HG03066 (cell line): ENCODE results near the gene PANX2.
"Not testable (repeated sequence)": the region's sequence is repeated elsewhere in the genome, so short reads cannot be mapped to it uniquely, and the experiment has no call there.

ENCODE experiments used
- ATAC-seq: cut with Tn5 transposase; IDR thresholded peaks from one replicate; pipeline ENCODE4 v1.9.1; 2021; ENCODE audit warnings: low read depth; ENCODE audit not compliant: unreplicated experiment

PANX2 gene

GRCh38 chr22:50170453-50171318, at the start of gene PANX2:
TSS of gene PANX2 (plus strand) at chr22:50170731. CDS start at chr22:50170731, 0 bp downstream.
- no peak for ATAC-seq

GRCh38 chr22:50121202-50121740, 49.3 kb upstream of the PANX2 start:
- no peak for ATAC-seq

GRCh38 chr22:50123119-50123518, 47.4 kb upstream of the PANX2 start:
- no peak for ATAC-seq

- no peak for ATAC-seq
Observed at GRCh38 chr22:50125029-50125428, 45.5 kb upstream of the PANX2 start.

- no peak for ATAC-seq
Observed at GRCh38 chr22:50129121-50129736, 41.3 kb upstream of the PANX2 start.

GRCh38 chr22:50131894-50132293, 38.6 kb upstream of the PANX2 start:
- no peak for ATAC-seq

- ATAC-seq: no peak
Observed at GRCh38 chr22:50134481-50134880, 36.0 kb upstream of the PANX2 start.

GRCh38 chr22:50136581-50137015, 33.9 kb upstream of the PANX2 start:
- no peak for ATAC-seq

- ATAC-seq: not testable (repeated sequence)
Observed at GRCh38 chr22:50137277-50137676, 33.3 kb upstream of the PANX2 start.

- ATAC-seq: no peak
Observed at GRCh38 chr22:50138041-50138440, 32.5 kb upstream of the PANX2 start.

- no peak for ATAC-seq
Observed at GRCh38 chr22:50138988-50139387, 31.5 kb upstream of the PANX2 start.

- ATAC-seq: no peak
Observed at GRCh38 chr22:50139843-50140415, 30.6 kb upstream of the PANX2 start.

- no peak for ATAC-seq
Observed at GRCh38 chr22:50140615-50141014, 29.9 kb upstream of the PANX2 start.

- ATAC-seq: no peak
Observed at GRCh38 chr22:50141462-50141861, 29.1 kb upstream of the PANX2 start.

- ATAC-seq: no peak
Observed at GRCh38 chr22:50141891-50142363, 28.6 kb upstream of the PANX2 start.

- ATAC-seq: no peak
Observed at GRCh38 chr22:50143096-50143495, 27.4 kb upstream of the PANX2 start.

GRCh38 chr22:50144005-50144614, 26.4 kb upstream of the PANX2 start:
- no peak for ATAC-seq

- ATAC-seq: no peak
Observed at GRCh38 chr22:50145721-50146438, 24.7 kb upstream of the PANX2 start.

- ATAC-seq: no peak
Observed at GRCh38 chr22:50146439-50147238, 23.9 kb upstream of the PANX2 start.
